HG02973 (cell line): Measurements from ENCODE around the gene HPSE2.
"Not testable (repeated sequence)": the region's sequence is repeated elsewhere in the genome, so short reads cannot be mapped to it uniquely, and the experiment has no call there.

Source experiments
- ATAC-seq: cut with Tn5 transposase; IDR thresholded peaks from one replicate; pipeline ENCODE4 v1.9.1; 2021; ENCODE audit warnings: moderate library complexity; ENCODE audit not compliant: unreplicated experiment

Gene HPSE2

GRCh38 chr10:98517672-98518071 lies 718.0 kb downstream of the HPSE2 start:
- ATAC-seq: no peak

- no peak for ATAC-seq
These were observed 719.3 kb downstream of the HPSE2 start for GRCh38 chr10:98516352-98516751.

GRCh38 chr10:98513704-98514103 lies 721.9 kb downstream of the HPSE2 start:
- ATAC-seq: no peak

GRCh38 chr10:98511876-98512275 lies 723.8 kb downstream of the HPSE2 start:
- no peak for ATAC-seq

- ATAC-seq: no peak
These were observed 725.1 kb downstream of the HPSE2 start for GRCh38 chr10:98510412-98510995.

GRCh38 chr10:98509745-98510144 lies 725.9 kb downstream of the HPSE2 start:
- ATAC-seq: no peak

GRCh38 chr10:98502535-98502934 lies 733.1 kb downstream of the HPSE2 start:
- ATAC-seq: not testable (repeated sequence)

- no peak for ATAC-seq
These were observed 742.9 kb downstream of the HPSE2 start for GRCh38 chr10:98492763-98493162.

GRCh38 chr10:98489561-98490481 lies 745.8 kb downstream of the HPSE2 start:
- no peak for ATAC-seq

GRCh38 chr10:98488669-98489430 lies 746.8 kb downstream of the HPSE2 start:
- no peak for ATAC-seq

- ATAC-seq: no peak
These were observed 748.0 kb downstream of the HPSE2 start for GRCh38 chr10:98487649-98488048.

GRCh38 chr10:98486421-98486820 lies 749.2 kb downstream of the HPSE2 start:
- no peak for ATAC-seq

GRCh38 chr10:98485959-98486358 lies 749.7 kb downstream of the HPSE2 start:
- ATAC-seq: no peak

GRCh38 chr10:98483658-98484057 lies 752.0 kb downstream of the HPSE2 start:
- ATAC-seq: no peak

- ATAC-seq: no peak
These were observed 753.6 kb downstream of the HPSE2 start for GRCh38 chr10:98482096-98482495.

- no peak for ATAC-seq
These were observed 754.2 kb downstream of the HPSE2 start for GRCh38 chr10:98481404-98481945.

- no peak for ATAC-seq
These were observed 757.0 kb downstream of the HPSE2 start for GRCh38 chr10:98478430-98479222.

- no peak for ATAC-seq
These were observed 757.8 kb downstream of the HPSE2 start for GRCh38 chr10:98477861-98478260.

- ATAC-seq: no peak
These were observed 761.0 kb downstream of the HPSE2 start for GRCh38 chr10:98474628-98475027.

GRCh38 chr10:98472196-98472595 lies 763.5 kb downstream of the HPSE2 start:
- ATAC-seq: no peak

- ATAC-seq: no peak
These were observed 764.8 kb downstream of the HPSE2 start for GRCh38 chr10:98470850-98471249.
